Transverse colon (tissue), 4 donors: Measurements from ENCODE around the gene GLO1. TPM values are rescaled to one million over a fixed set of nuclear protein-coding genes. Genes with fewer than 3 reads are reported as not detected.

Experiments
- DNase-seq: peaks from one replicate; pipeline ENCODE4 v3.0.0-alpha.2; 2019
- H3K27ac ChIP-seq, 4 donors: fragments of 200-600 bp; sonication (generic); 2 replicates each; pipeline ENCODE4 v1.5.1; 2016 to 2018; ENCODE audit warnings: inconsistent platforms in 4 of 4
- H3K27me3 ChIP-seq: fragments of 200-600 bp; sonication (generic); 2 replicates; pipeline ENCODE4 v1.5.1; 2017; ENCODE audit warnings: inconsistent platforms
- H3K36me3 ChIP-seq, 4 donors: fragments of 200-600 bp; sonication (generic); 2 replicates each; pipeline ENCODE4 v1.5.1; 2017 to 2019; ENCODE audit warnings: inconsistent platforms in 4 of 4
- H3K4me1 ChIP-seq, 4 donors: fragments of 200-600 bp; sonication (generic); 2 replicates each; pipeline ENCODE4 v1.5.1; 2017 to 2020; ENCODE audit warnings: inconsistent platforms in 4 of 4
- H3K4me3 ChIP-seq, 4 donors: fragments of 200-600 bp; sonication (generic); 1 replicate in 1 of 4; 2 replicates in 3 of 4; pipeline versions ENCODE4 v1.5.1 to v1.6.1; 2017 to 2019; ENCODE audit warnings: inconsistent platforms in 4 of 4
- H3K9me3 ChIP-seq, 2 donors: fragments of 200-600 bp; sonication (generic); 2 replicates each; pipeline ENCODE4 v1.5.1; 2017 to 2019; ENCODE audit warnings: inconsistent platforms in 2 of 2
- EP300 ChIP-seq: sonication (generic); formaldehyde crosslinking; IDR thresholded peaks from one replicate; pipeline ENCODE4 v1.6.1; 2017; ENCODE audit warnings: antibody characterized with exemption, low read depth
- POLR2A ChIP-seq: fragments of 450-650 bp; IDR thresholded peaks from one replicate; pipeline ENCODE4 v1.6.1; 2016; ENCODE audit warnings: antibody characterized with exemption, mild to moderate bottlenecking, moderate library complexity
- POLR2AphosphoS5 ChIP-seq, 3 donors: sonication (generic); formaldehyde crosslinking; IDR thresholded peaks; one replicate each; pipeline ENCODE4 v1.6.1; 2016; ENCODE audit warnings: antibody characterized with exemption in 3 of 3
- WGBS, 2 donors: methylation state at CpG; one replicate each; pipeline ENCODE4 v1.1.5; 2018; ENCODE audit warnings: low coverage in 1 of 2; 5-methylcytosine and 5-hydroxymethylcytosine counted together
- in situ Hi-C, 4 donors: fragments of 200-750 bp; cut with MboI; loops; one replicate each; pipeline versions ENCODE4 v1.15.0 to v1.15.1; 2017; ENCODE audit warnings: low sequenced_read_pairs in 3 of 4, low pct_ligation_motif_present in 1 of 4, low pct_unique_long_range_greater_than_20kb in 1 of 4
- intact Hi-C: fragments of 100-400 bp; cut with DNase I; formaldehyde crosslinking; loops from one replicate; pipeline ENCODE4 v1.15.1; 2023; ENCODE audit warnings: low total_unique reads
- total RNA-seq, 4 donors: library from RNA; depleted of rRNA; stranded (reverse); fragments of >200 nt; gene quantifications; one replicate each; pipeline ENCODE4 v1.1.0, GENCODE V29; 2016
- TF ChIP-seq, protein P1 (sequence below), 5 experiments: fragments of 200-600 bp in 3 of 5; fragments of 450-650 bp in 2 of 5; sonication (generic) in 3 of 5; IDR thresholded peaks; 1 replicate in 2 of 5; 2 replicates in 3 of 5; pipeline ENCODE4 v1.5.1; 2016 to 2017; ENCODE audit warnings: antibody characterized with exemption in 5 of 5, inconsistent platforms in 3 of 5, mild to moderate bottlenecking in 2 of 5, moderate library complexity in 1 of 5

Gene GLO1
- total RNA-seq, 4 donors from 2014 or later: 15.3 to 56.1 (median 36.6) TPM

GRCh38 chr6:38658418-38659167, 44.4 kb downstream of the GLO1 start:
- H3K27ac ChIP-seq: no peak overlapping the region
- H3K4me1 ChIP-seq: no peaks in the 10 kb centered on the region
- H3K9me3 ChIP-seq: no peaks in the 10 kb centered on the region
- intact Hi-C loops (no loop called here), in situ Hi-C loops (no loop called here)
- TF ChIP-seq POLR2AphosphoS5 (IDR thresholded peaks at IDR 0.05): no peak
- no peak for TF ChIP-seq EP300
- no peak for TF ChIP-seq POLR2A
- TF ChIP-seq, protein P1, sequence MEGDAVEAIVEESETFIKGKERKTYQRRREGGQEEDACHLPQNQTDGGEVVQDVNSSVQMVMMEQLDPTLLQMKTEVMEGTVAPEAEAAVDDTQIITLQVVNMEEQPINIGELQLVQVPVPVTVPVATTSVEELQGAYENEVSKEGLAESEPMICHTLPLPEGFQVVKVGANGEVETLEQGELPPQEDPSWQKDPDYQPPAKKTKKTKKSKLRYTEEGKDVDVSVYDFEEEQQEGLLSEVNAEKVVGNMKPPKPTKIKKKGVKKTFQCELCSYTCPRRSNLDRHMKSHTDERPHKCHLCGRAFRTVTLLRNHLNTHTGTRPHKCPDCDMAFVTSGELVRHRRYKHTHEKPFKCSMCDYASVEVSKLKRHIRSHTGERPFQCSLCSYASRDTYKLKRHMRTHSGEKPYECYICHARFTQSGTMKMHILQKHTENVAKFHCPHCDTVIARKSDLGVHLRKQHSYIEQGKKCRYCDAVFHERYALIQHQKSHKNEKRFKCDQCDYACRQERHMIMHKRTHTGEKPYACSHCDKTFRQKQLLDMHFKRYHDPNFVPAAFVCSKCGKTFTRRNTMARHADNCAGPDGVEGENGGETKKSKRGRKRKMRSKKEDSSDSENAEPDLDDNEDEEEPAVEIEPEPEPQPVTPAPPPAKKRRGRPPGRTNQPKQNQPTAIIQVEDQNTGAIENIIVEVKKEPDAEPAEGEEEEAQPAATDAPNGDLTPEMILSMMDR (IDR thresholded peaks at IDR 0.05): no peak
- DNase-seq: no peak
- 95% methylated on average over 3 of the region's 3 CpGs for WGBS, 2 donors
- no peak overlapping the region for H3K4me3 ChIP-seq
- H3K27me3 ChIP-seq: no peaks in the 10 kb centered on the region
- no peaks in the 10 kb centered on the region for H3K36me3 ChIP-seq

DNA sequence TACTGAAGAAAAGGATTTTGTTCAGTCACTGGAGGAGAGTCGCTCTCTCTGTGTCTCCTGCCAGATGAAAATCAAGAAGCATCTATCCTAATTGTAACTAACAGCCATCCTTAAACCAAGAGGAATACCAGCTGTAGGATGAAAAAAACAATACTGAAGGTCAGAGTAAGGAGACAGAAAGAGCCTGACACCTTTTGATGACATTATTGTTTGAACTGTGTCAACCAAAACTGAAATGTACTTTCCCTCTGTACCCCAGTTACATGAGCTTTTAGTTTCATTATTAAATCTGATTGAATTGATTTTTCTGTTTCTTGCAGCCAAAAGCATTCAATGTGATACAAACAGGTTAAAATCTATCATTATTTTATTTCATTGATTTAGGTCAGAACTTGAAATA, 46.0 kb downstream of the GLO1 start:
- Histone ChIP-seq H3K27ac (no peak overlapping the region), H3K27me3 (no peaks in the 10 kb centered on the region), H3K4me1 (no peaks in the 10 kb centered on the region), H3K36me3 (no peaks in the 10 kb centered on the region), H3K4me3 (no peak overlapping the region), H3K9me3 (no peaks in the 10 kb centered on the region)
- 100% methylated on average over 1 of the region's 1 CpG; no CpG with 5 or more reads in 1 of the 2 donors for WGBS, 2 donors
- no peak for DNase-seq
- no peak for TF ChIP-seq POLR2AphosphoS5 (IDR thresholded peaks at IDR 0.05)
- TF ChIP-seq POLR2A: no peak
- TF ChIP-seq, protein P1 (IDR thresholded peaks at IDR 0.05): no peak
- TF ChIP-seq EP300: no peak
- intact Hi-C loops (no loop called here), in situ Hi-C loops (no loop called here)

GRCh38 chr6:38654263-38654662, 48.7 kb downstream of the GLO1 start:
- H3K4me3 ChIP-seq: no peak overlapping the region
- H3K27me3 ChIP-seq: no peaks in the 10 kb centered on the region
- in situ Hi-C loops: no loop called here
- H3K4me1 ChIP-seq: no peaks in the 10 kb centered on the region
- intact Hi-C loops: no loop called here
- no peak for DNase-seq
- no peaks in the 10 kb centered on the region for H3K9me3 ChIP-seq
- WGBS, 2 donors: 98 to 100% methylated on average over 2 of the region's 2 CpGs
- TF ChIP-seq POLR2AphosphoS5 (IDR thresholded peaks at IDR 0.05) (no peak), EP300 (no peak), POLR2A (no peak)
- TF ChIP-seq, protein P1 (IDR thresholded peaks at IDR 0.05): no peak
- H3K27ac ChIP-seq: no peak overlapping the region
- H3K36me3 ChIP-seq: no peaks in the 10 kb centered on the region

- 97% methylated on average over 2 of the region's 2 CpGs; no CpG with 5 or more reads in 1 of the 2 donors for WGBS, 2 donors
- in situ Hi-C loops: no loop called here
- H3K27me3 ChIP-seq: no peaks in the 10 kb centered on the region
- H3K36me3 ChIP-seq: no peaks in the 10 kb centered on the region
- TF ChIP-seq, protein P1 (IDR thresholded peaks at IDR 0.05): no peak
- no peak for TF ChIP-seq EP300
- TF ChIP-seq POLR2A: no peak
- no peak for TF ChIP-seq POLR2AphosphoS5 (IDR thresholded peaks at IDR 0.05)
- no peak overlapping the region for H3K27ac ChIP-seq
- no peaks in the 10 kb centered on the region for H3K4me1 ChIP-seq
- no peak overlapping the region for H3K4me3 ChIP-seq
- no peaks in the 10 kb centered on the region for H3K9me3 ChIP-seq
- intact Hi-C loops: no loop called here
- DNase-seq: no peak
Measured at GRCh38 chr6:38651121-38651784, 51.7 kb downstream of the GLO1 start.
